BJ (cell line): ENCODE results near the gene RAB27A. TPM values are rescaled to one million over a fixed set of nuclear protein-coding genes. Genes with fewer than 3 reads are reported as not detected.
"Not testable (repeated sequence)": the region's sequence is repeated elsewhere in the genome, so short reads cannot be mapped to it uniquely, and the experiment has no call there.

Experiments used
- CTCF ChIA-PET: fragments of 350-600 bp; formaldehyde crosslinking; extraction: SDS; loops from one replicate; lab custom pipeline; 2021; ENCODE audit warnings: antibody characterized with exemption, inconsistent platforms; lab: Yijun Ruan, JAX
- POLR2A ChIA-PET: fragments of 300-600 bp; sonication (Branson Sonifier 250); formaldehyde crosslinking; extraction: SDS; loops from one replicate; lab custom pipeline; 2021; ENCODE audit warnings: antibody characterized with exemption; lab: Charles Lee
- DNase-seq: peaks from one replicate; pipeline ENCODE4 v3.0.0-alpha.2; 2011; ENCODE audit warnings: low read depth
- H3K27me3 ChIP-seq: 2 replicates; pipeline ENCODE4 v1.6.0; 2011; ENCODE audit warnings: low read length; ENCODE audit not compliant: control insufficient read depth, insufficient read depth
- H3K36me3 ChIP-seq: 2 replicates; pipeline ENCODE4 v1.5.1; 2011; ENCODE audit warnings: low read length; ENCODE audit not compliant: control insufficient read depth, insufficient read depth
- H3K4me3 ChIP-seq: 2 replicates; pipeline ENCODE4 v1.5.1; 2011; ENCODE audit warnings: low read depth, mild to moderate bottlenecking, control low read depth, low read length
- polyA plus RNA-seq: library from polyadenylated mRNA; depleted of rRNA; stranded (reverse); fragments of >200 nt; gene quantifications from 2 replicates; pipeline ENCODE4 v1.2.3, GENCODE V29; 2011
- TF ChIP-seq, protein P1 (sequence below): IDR thresholded peaks from 2 replicates; pipeline ENCODE4 v1.5.1; 2011; ENCODE audit warnings: low read depth, mild to moderate bottlenecking, control low read depth, inconsistent platforms, low read length, moderate library complexity; ENCODE audit not compliant: insufficient read depth

Gene RAB27A
- polyA plus RNA-seq, 1 experiment, result 12.1 TPM

GRCh38 chr15:55253580-55253979 lies 36.0 kb downstream of the RAB27A start:
- no peaks in the 10 kb centered on the region for H3K27me3 ChIP-seq
- H3K36me3 ChIP-seq, result no peaks in the 10 kb centered on the region
- no peak overlapping the region for H3K4me3 ChIP-seq
- DNase-seq, result no peak
- ChIA-PET POLR2A (no interaction called here), CTCF (interaction anchor here (0.7 kb wide), 1 partner anchor 602 kb away, joined by 3 read pairs; no protein-coding TSS in a partner anchor)
- TF ChIP-seq, protein P1, sequence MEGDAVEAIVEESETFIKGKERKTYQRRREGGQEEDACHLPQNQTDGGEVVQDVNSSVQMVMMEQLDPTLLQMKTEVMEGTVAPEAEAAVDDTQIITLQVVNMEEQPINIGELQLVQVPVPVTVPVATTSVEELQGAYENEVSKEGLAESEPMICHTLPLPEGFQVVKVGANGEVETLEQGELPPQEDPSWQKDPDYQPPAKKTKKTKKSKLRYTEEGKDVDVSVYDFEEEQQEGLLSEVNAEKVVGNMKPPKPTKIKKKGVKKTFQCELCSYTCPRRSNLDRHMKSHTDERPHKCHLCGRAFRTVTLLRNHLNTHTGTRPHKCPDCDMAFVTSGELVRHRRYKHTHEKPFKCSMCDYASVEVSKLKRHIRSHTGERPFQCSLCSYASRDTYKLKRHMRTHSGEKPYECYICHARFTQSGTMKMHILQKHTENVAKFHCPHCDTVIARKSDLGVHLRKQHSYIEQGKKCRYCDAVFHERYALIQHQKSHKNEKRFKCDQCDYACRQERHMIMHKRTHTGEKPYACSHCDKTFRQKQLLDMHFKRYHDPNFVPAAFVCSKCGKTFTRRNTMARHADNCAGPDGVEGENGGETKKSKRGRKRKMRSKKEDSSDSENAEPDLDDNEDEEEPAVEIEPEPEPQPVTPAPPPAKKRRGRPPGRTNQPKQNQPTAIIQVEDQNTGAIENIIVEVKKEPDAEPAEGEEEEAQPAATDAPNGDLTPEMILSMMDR, result no peak

GRCh38 chr15:55252201-55252600 lies 37.4 kb downstream of the RAB27A start:
- POLR2A ChIA-PET, H3K4me3 ChIP-seq, CTCF ChIA-PET, H3K27me3 ChIP-seq, H3K36me3 ChIP-seq, DNase-seq: not testable (repeated sequence)

DNA sequence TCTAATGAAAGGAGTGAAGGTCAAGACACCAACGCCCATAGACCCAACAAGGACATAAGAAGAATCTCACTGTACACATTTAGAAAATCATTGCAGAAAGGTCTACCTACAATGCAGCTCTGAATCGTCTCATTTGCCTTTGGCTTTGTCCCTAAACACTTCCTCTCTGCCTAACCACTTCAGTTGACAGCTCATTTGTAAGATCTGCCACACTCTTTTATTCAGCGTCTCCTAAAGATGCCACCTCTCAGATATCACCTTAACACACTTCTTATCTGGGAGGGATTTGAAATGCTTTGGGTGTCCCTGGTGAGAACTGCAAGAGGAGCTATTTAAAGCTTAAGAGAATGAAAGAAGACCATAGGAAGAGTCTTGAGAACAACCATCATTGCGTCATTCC lies 38.7 kb downstream of the RAB27A start:
- TF ChIP-seq, protein P1, result no peak
- H3K4me3 ChIP-seq, result no peak overlapping the region
- no peaks in the 10 kb centered on the region for H3K36me3 ChIP-seq
- DNase-seq, result no peak
- ChIA-PET POLR2A (no interaction called here), CTCF (interaction anchor here (0.8 to 1.0 kb wide), 2 partner anchors 14 to 20 kb away, joined by 3 read pairs; no protein-coding TSS in a partner anchor)
- H3K27me3 ChIP-seq, result no peaks in the 10 kb centered on the region

GRCh38 chr15:55250392-55250791 lies 39.2 kb downstream of the RAB27A start:
- CTCF ChIA-PET, result interaction anchor here (0.8 to 1.0 kb wide), 2 partner anchors 14 to 21 kb away, joined by 3 read pairs; no protein-coding TSS in a partner anchor
- H3K4me3 ChIP-seq, result no peak overlapping the region
- no peaks in the 10 kb centered on the region for H3K36me3 ChIP-seq
- no peaks in the 10 kb centered on the region for H3K27me3 ChIP-seq
- peak; percentile 79 for DNase-seq
- POLR2A ChIA-PET, result no interaction called here
- TF ChIP-seq, protein P1, result no peak

DNA sequence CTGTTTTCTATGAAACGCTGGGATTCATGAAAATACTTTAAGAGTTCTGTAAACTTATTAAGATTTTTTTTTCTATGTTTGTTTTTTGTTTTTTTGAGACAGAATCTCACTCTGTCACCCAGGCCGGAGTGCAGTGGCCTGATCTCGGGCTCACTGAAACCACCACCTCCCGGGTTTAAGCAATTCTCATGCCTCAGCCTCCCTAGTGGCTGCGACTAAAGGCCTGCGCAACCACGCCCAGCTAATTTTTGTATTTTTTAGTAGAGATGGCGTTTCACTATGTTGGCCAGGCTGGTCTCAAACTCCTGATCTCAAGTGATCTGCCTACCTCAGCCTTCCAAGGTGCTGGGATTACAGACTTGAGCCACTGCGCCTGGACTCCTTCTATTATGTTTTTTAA lies 39.7 kb downstream of the RAB27A start:
- CTCF ChIA-PET, result interaction anchor here (1.0 kb wide), 1 partner anchor 13 kb away, joined by 3 read pairs; no protein-coding TSS in a partner anchor
- H3K36me3 ChIP-seq, H3K4me3 ChIP-seq, DNase-seq, H3K27me3 ChIP-seq, POLR2A ChIA-PET: not testable (repeated sequence)

GRCh38 chr15:55248895-55249294 lies 40.7 kb downstream of the RAB27A start:
- Histone ChIP-seq H3K4me3 (no peak overlapping the region), H3K27me3 (no peaks in the 10 kb centered on the region), H3K36me3 (no peaks in the 10 kb centered on the region)
- ChIA-PET CTCF (interaction anchor here (1.2 to 1.3 kb wide), 2 partner anchors 12 to 30 kb away, joined by 3 to 4 read pairs; no protein-coding TSS in a partner anchor), POLR2A (no interaction called here)
- no peak for DNase-seq
- TF ChIP-seq, protein P1, result no peak
